Body of pancreas (tissue), 4 donors: ENCODE measurements around the gene ASIC3. TPM values are rescaled to one million over a fixed set of nuclear protein-coding genes. Genes with fewer than 3 reads are reported as not detected.

Experiments used
- ATAC-seq: fragments of 150-250 bp; one replicate; pipeline ENCODE4 v1.9.1; 2016
- DNase-seq, 4 donors: peaks; one replicate each; pipeline ENCODE4 v3.0.0-alpha.2; 2019
- H3K27ac ChIP-seq, 4 donors: fragments of 200-600 bp; sonication (generic); 1 replicate in 3 of 4; 2 replicates in 1 of 4; pipeline versions ENCODE4 v1.5.1 to v1.6.1; 2016 to 2019; ENCODE audit warnings: mild to moderate bottlenecking in 1 of 4, mixed read lengths in 1 of 4, moderate library complexity in 1 of 4
- H3K27me3 ChIP-seq, 2 donors: fragments of 200-600 bp; sonication (generic); one replicate each; pipeline ENCODE4 v1.6.0; 2016; ENCODE audit warnings: mild to moderate bottlenecking in 1 of 2
- H3K36me3 ChIP-seq, 2 donors: fragments of 200-600 bp; sonication (generic); replicated peaks in 1 of 2; 2 replicates each; pipeline ENCODE4 v1.5.1; 2016; ENCODE audit warnings: low read depth in 2 of 2; ENCODE audit not compliant: insufficient read depth in 1 of 2
- H3K4me1 ChIP-seq: fragments of 200-600 bp; sonication (generic); one replicate; pipeline ENCODE4 v1.6.0; 2016
- H3K4me3 ChIP-seq, 2 donors: fragments of 200-600 bp; sonication (generic); 1 replicate in 1 of 2; 2 replicates in 1 of 2; pipeline ENCODE4 v1.5.1; 2016 to 2019
- H3K9me3 ChIP-seq, 3 donors: fragments of 200-600 bp; sonication (generic); 1 replicate in 2 of 3; 2 replicates in 1 of 3; pipeline ENCODE4 v1.5.1; 2016
- CTCF ChIP-seq, 7 experiments: fragments of 450-650 bp in 4 of 7; fragments of 200-600 bp in 3 of 7; sonication (generic) in 3 of 7; IDR thresholded peaks; one replicate each; pipeline ENCODE4 v1.5.1; 2016 to 2019; ENCODE audit warnings: antibody characterized with exemption in 7 of 7
- POLR2A ChIP-seq, 3 donors: fragments of 450-650 bp; IDR thresholded peaks; one replicate each; pipeline ENCODE4 v1.6.1; 2016; ENCODE audit warnings: antibody characterized with exemption in 3 of 3, mild to moderate bottlenecking in 2 of 3
- WGBS, 2 donors: methylation state at CpG; one replicate each; pipeline ENCODE4 v1.1.5; 2017; 5-methylcytosine and 5-hydroxymethylcytosine counted together
- intact Hi-C: fragments of 100-400 bp; cut with DNase I; formaldehyde crosslinking; loops from one replicate; pipeline ENCODE4 v1.15.1; 2023
- total RNA-seq, 2 donors: library from RNA; depleted of rRNA; stranded (reverse); fragments of >200 nt; gene quantifications; one replicate each; pipeline ENCODE4 v1.1.0, GENCODE V29; 2016

The ASIC3 gene
- total RNA-seq, 2 donors from 2014 or later: 0.78 to 1.3 TPM

GRCh38 chr7:151068069-151068773, 19.9 kb downstream of the ASIC3 start:
- peaks cover 22% of the 10 kb centered on the region for H3K4me1 ChIP-seq
- ATAC-seq (no peak), DNase-seq (no peak)
- WGBS, 2 donors: 87 to 88% methylated on average over 10 to 12 of the region's 12 CpGs
- H3K9me3 ChIP-seq: no peaks in the 10 kb centered on the region
- H3K36me3 ChIP-seq: peaks cover 27 to 43% of the 10 kb centered on the region in 2 donors
- no peaks in the 10 kb centered on the region for H3K27me3 ChIP-seq
- no peak for TF ChIP-seq CTCF (IDR thresholded peaks at IDR 0.05)
- H3K27ac ChIP-seq: no peak overlapping the region
- intact Hi-C loops: no loop called here
- H3K4me3 ChIP-seq: no peak overlapping the region

GRCh38 chr7:151069841-151070573, 21.7 kb downstream of the ASIC3 start:
- H3K4me1 ChIP-seq: peaks cover 6% of the 10 kb centered on the region
- intact Hi-C loops: no loop called here
- ATAC-seq: no peak
- no peaks in the 10 kb centered on the region for H3K9me3 ChIP-seq
- no peak overlapping the region for H3K4me3 ChIP-seq
- WGBS, 2 donors: 88 to 95% methylated on average over 9 to 17 of the region's 17 CpGs
- TF ChIP-seq CTCF (IDR thresholded peaks at IDR 0.05) (no peak), POLR2A (IDR thresholded peaks at IDR 0.05) (no peak)
- no peak for DNase-seq
- H3K36me3 ChIP-seq: peaks cover 28 to 52% of the 10 kb centered on the region in 2 donors
- H3K27me3 ChIP-seq: no peaks in the 10 kb centered on the region
- H3K27ac ChIP-seq: no peak overlapping the region

GRCh38 chr7:151070574-151070960, 22.2 kb downstream of the ASIC3 start:
- no peaks in the 10 kb centered on the region for H3K9me3 ChIP-seq
- ATAC-seq (no peak), DNase-seq (no peak)
- H3K27me3 ChIP-seq: no peaks in the 10 kb centered on the region
- no peak overlapping the region for H3K27ac ChIP-seq
- intact Hi-C loops: no loop called here
- TF ChIP-seq CTCF (IDR thresholded peaks at IDR 0.05) (no peak), POLR2A (IDR thresholded peaks at IDR 0.05) (no peak)
- peaks cover under 1% of the 10 kb centered on the region for H3K4me1 ChIP-seq
- peaks cover 32 to 56% of the 10 kb centered on the region in 2 donors for H3K36me3 ChIP-seq
- no peak overlapping the region for H3K4me3 ChIP-seq
- 87 to 94% methylated on average over 5 to 15 of the region's 15 CpGs for WGBS, 2 donors

- H3K27ac ChIP-seq: no peak overlapping the region
- H3K27me3 ChIP-seq: no peaks in the 10 kb centered on the region
- no peaks in the 10 kb centered on the region for H3K4me1 ChIP-seq
- DNase-seq: no peak
- H3K36me3 ChIP-seq: peaks cover 37 to 56% of the 10 kb centered on the region in 2 donors
- no peak overlapping the region for H3K4me3 ChIP-seq
- WGBS, 2 donors: 92 to 93% methylated on average over 22 to 25 of the region's 39 CpGs
- no peaks in the 10 kb centered on the region for H3K9me3 ChIP-seq
- TF ChIP-seq POLR2A (IDR thresholded peaks at IDR 0.05) (no peak), CTCF (IDR thresholded peaks at IDR 0.05) (no peak)
- no peak for ATAC-seq
- intact Hi-C loops: no loop called here
Observed at GRCh38 chr7:151071032-151071866, 22.9 kb downstream of the ASIC3 start.
